GM19099 (cell line): ENCODE data around the gene TTC39B.

Experiments
- POLR2A ChIP-seq: IDR thresholded peaks from 3 replicates; pipeline ENCODE4 v1.6.1; 2011; ENCODE audit warnings: low read depth; ENCODE audit not compliant: insufficient read length; ENCODE audit errors: extremely low read depth

The TTC39B gene

GRCh38 chr9:15306068-15306756, 804 bp downstream of the TTC39B start:
- no peak for TF ChIP-seq POLR2A

DNA sequence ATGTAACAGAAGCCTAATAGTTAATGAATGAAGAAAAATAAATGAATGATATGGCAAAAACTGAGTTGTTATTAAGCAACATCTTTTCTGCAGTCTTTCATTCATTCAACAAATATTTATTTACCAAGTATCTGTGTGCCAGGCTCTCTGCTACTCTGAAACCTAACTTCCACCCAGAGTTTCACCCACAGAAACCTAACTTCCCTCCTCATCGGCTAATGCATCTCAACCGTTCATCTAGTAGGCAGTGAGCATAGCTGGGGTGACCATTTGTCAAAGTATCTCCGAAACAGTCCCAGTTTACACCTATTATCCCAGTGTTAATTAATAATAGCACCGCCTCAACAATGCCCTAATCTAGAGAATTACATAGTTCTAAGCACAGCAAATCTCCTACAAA, 1.5 kb downstream of the TTC39B start:
- TF ChIP-seq POLR2A, result no peak

GRCh38 chr9:15304632-15305031, 2.4 kb downstream of the TTC39B start:
- no peak for TF ChIP-seq POLR2A

DNA sequence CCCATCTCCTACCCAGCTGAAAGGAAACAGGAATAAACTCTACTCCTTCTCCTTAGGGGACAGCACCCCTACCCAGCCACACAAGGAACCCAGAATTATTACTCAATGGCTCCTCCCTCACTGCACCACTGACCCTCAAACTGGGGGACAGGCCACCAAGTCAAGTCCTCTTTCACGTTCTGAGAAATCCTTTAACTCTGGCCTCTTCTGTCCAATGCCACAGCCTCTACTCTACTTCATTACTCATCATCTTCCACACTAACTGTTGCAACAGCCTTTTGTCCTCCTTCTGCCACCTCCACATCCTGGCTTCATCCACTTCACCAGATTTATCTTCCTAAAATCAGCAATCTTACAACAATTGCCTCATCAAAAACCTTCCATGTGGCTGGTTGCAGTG, 6.8 kb downstream of the TTC39B start:
- TF ChIP-seq POLR2A, result no peak

DNA sequence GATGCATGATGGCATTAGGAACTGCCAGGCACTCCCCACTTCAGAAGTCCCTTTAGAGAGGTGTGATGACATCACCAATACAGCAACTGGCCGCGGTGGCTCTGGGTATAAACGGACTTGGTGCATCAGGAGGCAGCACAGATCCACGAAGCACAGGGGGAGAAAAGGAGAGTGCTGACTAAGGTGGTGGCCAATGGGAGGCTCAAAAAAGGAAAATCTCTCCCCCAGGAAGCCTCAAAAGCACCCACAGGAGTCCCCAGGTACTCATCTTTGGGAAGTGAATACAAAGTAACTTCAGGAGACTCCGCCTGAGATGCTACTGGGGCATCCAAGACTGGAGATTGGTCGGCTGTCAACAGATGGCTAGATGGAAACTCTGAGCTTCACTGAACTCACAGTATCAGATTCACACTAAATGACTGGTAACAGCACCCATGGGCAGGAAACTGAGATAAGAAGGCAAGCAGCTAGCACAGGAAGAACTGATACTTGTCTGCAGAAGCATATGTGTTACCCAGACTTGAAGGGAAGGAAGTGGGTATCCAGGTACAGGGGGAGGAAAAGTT, 7.6 kb downstream of the TTC39B start:
- no peak for TF ChIP-seq POLR2A

GRCh38 chr9:15298362-15298761, 8.7 kb downstream of the TTC39B start:
- no peak for TF ChIP-seq POLR2A

GRCh38 chr9:15295761-15296405, 11.1 kb downstream of the TTC39B start:
- TF ChIP-seq POLR2A, result no peak

DNA sequence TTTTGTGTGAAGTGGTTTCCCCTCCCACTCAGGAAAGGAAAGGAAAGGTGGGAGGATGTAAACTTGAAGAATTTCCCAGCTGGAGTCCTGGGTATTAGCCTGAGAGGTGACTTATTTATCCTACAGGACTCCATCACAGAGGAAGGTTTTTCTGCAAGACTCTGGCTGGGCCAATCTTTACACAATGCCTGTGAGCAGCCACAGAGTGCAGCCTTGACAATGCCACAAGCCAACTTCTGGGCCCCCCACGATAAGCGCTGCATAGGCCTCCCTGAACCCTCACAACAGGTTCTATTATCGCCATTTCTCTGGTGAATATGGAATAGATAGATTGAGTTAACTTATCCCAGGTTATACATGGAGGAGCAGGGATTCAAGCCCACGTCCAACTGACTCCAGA, 12.4 kb downstream of the TTC39B start:
- TF ChIP-seq POLR2A, result no peak

GRCh38 chr9:15293804-15294316, 13.2 kb downstream of the TTC39B start:
- no peak for TF ChIP-seq POLR2A

- TF ChIP-seq POLR2A, result no peak
Observed at GRCh38 chr9:15293084-15293483, 13.9 kb downstream of the TTC39B start.

DNA sequence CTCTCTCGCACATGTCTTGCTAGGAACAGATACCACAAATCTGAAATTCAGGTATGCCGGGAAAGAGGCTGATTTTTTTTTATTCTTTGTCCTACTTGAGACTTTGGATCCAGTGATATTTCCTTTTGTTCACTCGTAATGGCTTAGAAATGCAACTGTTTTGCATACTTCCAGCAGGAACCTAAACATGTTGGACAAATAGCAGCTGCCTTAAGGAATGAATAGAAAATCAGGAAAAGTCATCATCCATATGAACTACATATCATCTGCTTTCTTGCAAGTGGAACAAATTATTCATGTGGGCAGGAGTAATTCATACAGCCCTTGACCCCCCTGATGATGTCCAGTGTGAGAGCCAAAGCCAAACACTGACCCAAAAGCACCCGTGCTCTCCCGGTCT, 17.4 kb downstream of the TTC39B start:
- no peak for TF ChIP-seq POLR2A

- TF ChIP-seq POLR2A, result no peak
Observed at GRCh38 chr9:15287309-15287708, 19.7 kb downstream of the TTC39B start.

GRCh38 chr9:15286161-15286821, 20.7 kb downstream of the TTC39B start:
- no peak for TF ChIP-seq POLR2A

DNA sequence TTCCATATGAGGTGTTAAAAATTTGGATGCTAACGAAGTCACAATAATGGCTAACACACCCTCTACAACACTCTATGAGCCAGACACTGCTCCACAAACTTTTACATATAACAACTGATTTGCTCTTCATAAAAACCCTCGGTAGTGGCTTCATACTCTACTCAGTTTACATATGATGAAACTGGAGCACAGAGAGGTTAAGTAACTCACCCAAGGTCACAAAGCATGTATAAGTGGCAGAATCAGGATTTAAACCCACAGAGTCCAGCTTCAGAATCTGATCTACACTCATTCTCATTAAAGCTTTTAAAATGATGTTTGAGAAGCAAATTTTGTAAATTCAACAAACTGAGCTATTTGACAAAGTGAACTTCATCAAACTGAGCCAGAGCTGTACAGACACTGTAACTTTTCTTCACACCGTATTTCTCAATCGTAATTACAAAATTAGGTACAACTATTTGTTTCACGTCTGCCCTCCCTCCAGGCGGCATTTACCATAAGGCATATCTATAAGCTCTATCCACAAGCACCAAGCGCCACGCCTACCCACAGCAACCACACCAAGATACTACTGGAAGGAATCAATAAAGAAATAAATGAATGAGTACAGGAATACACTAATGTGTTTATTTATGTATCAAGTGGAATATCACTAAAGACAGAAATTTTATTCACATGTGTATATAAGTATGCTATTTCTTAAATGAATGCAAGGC, 24.3 kb downstream of the TTC39B start:
- TF ChIP-seq POLR2A, result no peak

- no peak for TF ChIP-seq POLR2A
Observed at GRCh38 chr9:15280647-15281046, 26.4 kb downstream of the TTC39B start.
